SH-SY5Y (cell line): Measurements from ENCODE around the gene HDAC9.

Source experiments
- GATA2 ChIP-seq: IDR thresholded peaks from 2 replicates; pipeline ENCODE4 v1.6.1; 2011; ENCODE audit warnings: mild to moderate bottlenecking, low read depth, low read length
- GATA3 ChIP-seq: IDR thresholded peaks from 2 replicates; pipeline ENCODE4 v1.6.1; 2011; ENCODE audit warnings: low read depth, mild to moderate bottlenecking, low read length, moderate library complexity

DNA sequence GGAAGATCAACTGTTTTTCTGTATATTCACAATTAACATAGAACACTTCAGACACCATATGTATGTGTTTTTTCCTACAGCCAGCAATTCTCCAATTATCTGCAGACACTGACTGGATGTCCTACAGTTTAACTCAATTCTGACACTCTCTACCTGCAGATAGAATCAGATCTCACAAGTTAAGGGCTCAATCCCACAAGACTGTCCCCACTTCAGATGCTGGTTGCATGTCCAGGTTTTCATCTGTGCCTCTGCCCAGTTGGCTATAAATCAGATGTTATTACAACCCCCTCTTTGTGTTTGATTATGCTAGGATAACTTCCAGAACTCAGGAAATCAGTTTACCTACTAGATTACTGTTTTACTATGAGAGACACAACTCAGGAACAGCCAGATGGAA, 326.0 kb downstream of the HDAC9 start:
- TF ChIP-seq GATA3, result peak; percentile 79; the same call in 1 of the 2 replicates
- TF ChIP-seq GATA2, result peak; percentile 91
